Pancreas (tissue), 10 donors: ENCODE data around the gene MCM10. TPM values are rescaled to one million over a fixed set of nuclear protein-coding genes. Genes with fewer than 3 reads are reported as not detected.
"Not testable (repeated sequence)": the region's sequence is repeated elsewhere in the genome, so short reads cannot be mapped to it uniquely, and the experiment has no call there.

Source experiments
- ATAC-seq, 4 donors: fragments of 200-7000 bp; cut with Tn5 transposase; one replicate each; pipeline versions ENCODE4 v1.8.0 to v1.9.1; 2020; ENCODE audit warnings: mild to moderate bottlenecking in 4 of 4, moderate library complexity in 4 of 4
- DNase-seq, 6 donors: peaks; one replicate each; pipeline ENCODE4 v3.0.0-alpha.2; 2020
- FAIRE-seq: peaks from 2 replicates; lab custom pipeline; 2012; peaks lifted over from hg19 to GRCh38; lab: Jason Lieb, UNC
- H3K27ac ChIP-seq, 4 donors: fragments of 200-600 bp; sonication (generic); 1 replicate in 3 of 4; 2 replicates in 1 of 4; pipeline versions ENCODE4 v1.5.0 to v1.8.0; 2020
- H3K27me3 ChIP-seq, 4 donors: fragments of 200-600 bp; one replicate each; pipeline ENCODE4 v1.8.0; 2021
- H3K36me3 ChIP-seq, 3 donors: fragments of 200-600 bp; sonication (generic) in 1 of 3; one replicate each; pipeline versions ENCODE4 v1.5.0 to v1.8.0; 2020 to 2021
- H3K4me1 ChIP-seq, 3 donors: fragments of 200-600 bp; one replicate each; pipeline ENCODE4 v1.8.0; 2021
- H3K4me3 ChIP-seq, 4 donors: fragments of 200-600 bp; sonication (generic) in 2 of 4; one replicate each; pipeline versions ENCODE4 v1.5.0 to v1.8.0; 2020 to 2021
- H3K9me3 ChIP-seq, 4 donors: fragments of 200-600 bp; one replicate each; pipeline ENCODE4 v1.8.0; 2021
- CTCF ChIP-seq, 4 donors: fragments of 200-600 bp; sonication (generic) in 3 of 4; IDR thresholded peaks; one replicate each; pipeline versions ENCODE4 v1.5.0 to v1.8.0; 2021; ENCODE audit warnings: antibody characterized with exemption in 4 of 4
- WGBS, 2 donors: extraction: QIAGEN DNeasy Blood & Tissue Kit; methylation state at CpG; one replicate each; pipeline ENCODE4 v1.1.7; 2013; 5-methylcytosine and 5-hydroxymethylcytosine counted together
- intact Hi-C, 3 donors: fragments of 100-400 bp; cut with DNase I; formaldehyde crosslinking; loops; one replicate each; pipeline versions ENCODE4 v1.11.1 to v1.14.2; 2022
- polyA plus RNA-seq, 2 donors: library from polyadenylated mRNA; stranded (reverse); fragments of 200-250 nt; gene quantifications; one replicate each; pipeline ENCODE4 v1.2.3, GENCODE V29; 2013
- total RNA-seq, 6 donors: library from RNA; stranded (reverse); fragmentation: NEBNext Ultra II Directional in 4 of 6; extraction: Animal tissue kit (Norgen Biotek cat#: 25700) in 4 of 6; gene quantifications; one replicate each; pipeline versions ENCODE4 v1.2.1 to v1.2.4, GENCODE V29; 2021 to 2023
- donor health status: healthy with polysubstance abuse.
- donor health status: DM: no; HTN: no; CAD: no; lungs with moderate emphysema.
- donor health status: DM: no; HTN: no; CAD: no.
- donor health status: control.
- donor health status: control.
- donor health status: Bipolar disorder and iron deficiency.
- donor health status: DM: yes; HTN: yes; CAD: no.
- donor health status: DM: no; HTN: no; CAD: no.
- donor health status: DM: no; HTN: no; CAD: no.
- donor health status: DM: yes; HTN: yes; CAD: no.

The MCM10 gene
- total and polyA plus RNA-seq, 8 donors = 0.05 to 0.35 (median 0.28) TPM; not detected in 1

GRCh38 chr10:13234172-13234571, 72.8 kb downstream of the MCM10 start, which contains the start of gene UCMA:
UCMA (minus strand) TSS chr10:13234374; CDS start chr10:13234258, 116 bp downstream.
- Histone ChIP-seq H3K4me1 (no peaks in the 10 kb centered on the region), H3K27ac (no peak within 1 kb of the TSS), H3K36me3 (no peaks in the 10 kb centered on the region), H3K4me3 (no peak within 1 kb of the TSS), H3K9me3 (no peaks in the 10 kb centered on the region), H3K27me3 (no peaks in the 10 kb centered on the region)
- intact Hi-C loops = no loop called here
- DNase-seq (no peak), ATAC-seq (no peak), FAIRE-seq (no peak)
- WGBS, 2 donors = 72% methylated on average over 10 of the region's 10 CpGs
- no peak for TF ChIP-seq CTCF (IDR thresholded peaks at IDR 0.05)

- H3K27ac ChIP-seq, FAIRE-seq, DNase-seq, H3K36me3 ChIP-seq, H3K9me3 ChIP-seq, intact Hi-C loops, ATAC-seq, H3K4me1 ChIP-seq, H3K4me3 ChIP-seq, H3K27me3 ChIP-seq: not testable (repeated sequence)
- WGBS, 2 donors = 73 to 84% methylated on average over 13 of the region's 13 CpGs
Observed at GRCh38 chr10:13234736-13235135, 73.4 kb downstream of the MCM10 start.

- 76 to 80% methylated on average over 8 of the region's 8 CpGs for WGBS, 2 donors
- Histone ChIP-seq H3K9me3 (no peaks in the 10 kb centered on the region), H3K4me3 (no peak overlapping the region), H3K27me3 (no peaks in the 10 kb centered on the region), H3K27ac (no peak overlapping the region), H3K36me3 (no peaks in the 10 kb centered on the region), H3K4me1 (no peaks in the 10 kb centered on the region)
- DNase-seq (no peak), ATAC-seq (no peak), FAIRE-seq (no peak)
- no peak for TF ChIP-seq CTCF (IDR thresholded peaks at IDR 0.05)
- intact Hi-C loops = no loop called here
Observed at GRCh38 chr10:13236638-13237037, 75.3 kb downstream of the MCM10 start.

- no peak overlapping the region for H3K4me3 ChIP-seq
- H3K9me3 ChIP-seq = no peaks in the 10 kb centered on the region
- no peaks in the 10 kb centered on the region for H3K36me3 ChIP-seq
- H3K27ac ChIP-seq = no peak overlapping the region
- ATAC-seq (no peak), FAIRE-seq (no peak), DNase-seq (no peak)
- 67 to 74% methylated on average over 16 of the region's 16 CpGs for WGBS, 2 donors
- intact Hi-C loops = no loop called here
- no peak for TF ChIP-seq CTCF (IDR thresholded peaks at IDR 0.05)
- H3K4me1 ChIP-seq = no peaks in the 10 kb centered on the region
- no peaks in the 10 kb centered on the region for H3K27me3 ChIP-seq
Observed at GRCh38 chr10:13238271-13239077, 77.1 kb downstream of the MCM10 start.

- no peaks in the 10 kb centered on the region for H3K27me3 ChIP-seq
- no peaks in the 10 kb centered on the region for H3K9me3 ChIP-seq
- H3K4me1 ChIP-seq = no peaks in the 10 kb centered on the region
- no peak overlapping the region for H3K4me3 ChIP-seq
- no peak overlapping the region for H3K27ac ChIP-seq
- intact Hi-C loops = no loop called here
- DNase-seq (no peak), FAIRE-seq (no peak), ATAC-seq (no peak)
- no peaks in the 10 kb centered on the region for H3K36me3 ChIP-seq
- WGBS, 2 donors = 86 to 88% methylated on average over 7 of the region's 7 CpGs
- no peak for TF ChIP-seq CTCF (IDR thresholded peaks at IDR 0.05)
Observed at GRCh38 chr10:13239923-13240322, 78.6 kb downstream of the MCM10 start.
